HepG2 (cell line): Measurements from ENCODE around the gene LIPT2. TPM values are rescaled to one million over a fixed set of nuclear protein-coding genes. Genes with fewer than 3 reads are reported as not detected.

Source experiments
- FOXC1 ChIP-seq: sonication (generic); formaldehyde crosslinking; IDR thresholded peaks from 2 replicates; pipeline ENCODE4 v1.8.0; 2022; ENCODE audit warnings: mild to moderate bottlenecking, missing genetic modification reagents, borderline replicate concordance
- JDP2 ChIP-seq: sonication (generic); formaldehyde crosslinking; IDR thresholded peaks from 2 replicates; pipeline ENCODE4 v1.8.1; 2022; ENCODE audit warnings: missing genetic modification reagents, borderline replicate concordance
- NFIB ChIP-seq: sonication (generic); formaldehyde crosslinking; IDR thresholded peaks from 2 replicates; pipeline ENCODE4 v1.9.0; 2021; ENCODE audit warnings: missing genetic modification reagents, mild to moderate bottlenecking, borderline replicate concordance
- POGZ ChIP-seq: sonication (generic); formaldehyde crosslinking; IDR thresholded peaks from 2 replicates; pipeline ENCODE4 v1.4.0; 2020; ENCODE audit warnings: mild to moderate bottlenecking, missing genetic modification reagents
- SMARCE1 ChIP-seq: fragments of 450-650 bp; IDR thresholded peaks from 2 replicates; pipeline ENCODE4 v1.6.1; 2017; ENCODE audit warnings: borderline replicate concordance
- ZBTB1 ChIP-seq: sonication (generic); formaldehyde crosslinking; IDR thresholded peaks from 2 replicates; pipeline ENCODE4 v1.4.0; 2020; ENCODE audit warnings: missing genetic modification reagents, borderline replicate concordance
- ZBTB44 ChIP-seq: sonication (generic); formaldehyde crosslinking; IDR thresholded peaks from 2 replicates; pipeline ENCODE4 v1.4.0; 2020; ENCODE audit warnings: missing genetic modification reagents
- ZNF292 ChIP-seq: sonication (generic); formaldehyde crosslinking; IDR thresholded peaks from 2 replicates; pipeline ENCODE4 v1.8.1; 2022; ENCODE audit warnings: mild to moderate bottlenecking, low read depth, missing genetic modification reagents, borderline replicate concordance
- ZNF296 ChIP-seq: sonication (generic); formaldehyde crosslinking; conservative IDR thresholded peaks from 2 replicates; pipeline ENCODE4 v1.5.0; 2020; ENCODE audit warnings: mild to moderate bottlenecking, missing genetic modification reagents
- ZNF382 ChIP-seq: sonication (generic); formaldehyde crosslinking; IDR thresholded peaks from 2 replicates; pipeline ENCODE4 v1.5.0; 2020; ENCODE audit warnings: missing genetic modification reagents, mild to moderate bottlenecking, borderline replicate concordance
- ZNF792 ChIP-seq: IDR thresholded peaks from 2 replicates; pipeline ENCODE4 v1.6.1; 2016
- polyA plus RNA-seq, 8 experiments: library from polyadenylated mRNA; depleted of rRNA in 3 of 8; stranded (reverse) in 7 of 8; unstranded in 1 of 8; fragments of >200 nt; fragmentation: Illumina TruSeq in 4 of 8; extraction: Trizol in 4 of 8; gene quantifications; 2 replicates each; pipeline versions ENCODE4 v1.2.1 to v1.2.3, GENCODE V29; 2011 to 2016; ENCODE audit warnings: low read depth in 4 of 8, missing spikeins in 1 of 8, mixed read lengths in 1 of 8; ENCODE audit not compliant: insufficient read depth in 1 of 8
- total RNA-seq, 5 experiments: library from RNA; depleted of rRNA; stranded (reverse); fragments of >200 nt; fragmentation: Illumina TruSeq; extraction: Trizol; gene quantifications; 2 replicates each; pipeline ENCODE4 v1.2.3, GENCODE V29; 2016; ENCODE audit warnings: low read depth in 1 of 5
- TF ChIP-seq, protein P1 (sequence below): sonication (generic); formaldehyde crosslinking; IDR thresholded peaks from 2 replicates; pipeline ENCODE4 v1.5.0; 2020; ENCODE audit warnings: mild to moderate bottlenecking, missing genetic modification reagents
- TF ChIP-seq, protein P2 (sequence below): sonication (generic); formaldehyde crosslinking; IDR thresholded peaks from 2 replicates; pipeline ENCODE4 v1.5.0; 2020; ENCODE audit warnings: missing genetic modification reagents, mild to moderate bottlenecking, borderline replicate concordance
- TF ChIP-seq, protein P3 (sequence below): sonication (generic); formaldehyde crosslinking; IDR thresholded peaks from 2 replicates; pipeline ENCODE4 v1.5.0; 2020; ENCODE audit warnings: mild to moderate bottlenecking, missing genetic modification reagents
- TF ChIP-seq, protein P4 (sequence below): sonication (generic); formaldehyde crosslinking; conservative IDR thresholded peaks from 2 replicates; pipeline ENCODE4 v1.4.0; 2020; ENCODE audit warnings: missing genetic modification reagents

Gene LIPT2
- total and polyA plus RNA-seq, 2 of the 13 experiments (the other 11 are each of a cell fraction or from before 2014, with no cell fraction given): 3.0 to 5.6 TPM

- TF ChIP-seq, protein P1, sequence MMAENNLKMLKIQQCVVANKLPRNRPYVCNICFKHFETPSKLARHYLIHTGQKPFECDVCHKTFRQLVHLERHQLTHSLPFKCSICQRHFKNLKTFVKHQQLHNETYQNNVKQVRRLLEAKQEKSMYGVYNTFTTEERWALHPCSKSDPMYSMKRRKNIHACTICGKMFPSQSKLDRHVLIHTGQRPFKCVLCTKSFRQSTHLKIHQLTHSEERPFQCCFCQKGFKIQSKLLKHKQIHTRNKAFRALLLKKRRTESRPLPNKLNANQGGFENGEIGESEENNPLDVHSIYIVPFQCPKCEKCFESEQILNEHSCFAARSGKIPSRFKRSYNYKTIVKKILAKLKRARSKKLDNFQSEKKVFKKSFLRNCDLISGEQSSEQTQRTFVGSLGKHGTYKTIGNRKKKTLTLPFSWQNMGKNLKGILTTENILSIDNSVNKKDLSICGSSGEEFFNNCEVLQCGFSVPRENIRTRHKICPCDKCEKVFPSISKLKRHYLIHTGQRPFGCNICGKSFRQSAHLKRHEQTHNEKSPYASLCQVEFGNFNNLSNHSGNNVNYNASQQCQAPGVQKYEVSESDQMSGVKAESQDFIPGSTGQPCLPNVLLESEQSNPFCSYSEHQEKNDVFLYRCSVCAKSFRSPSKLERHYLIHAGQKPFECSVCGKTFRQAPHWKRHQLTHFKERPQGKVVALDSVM (CRISPR knock-in tag): no peak
- TF ChIP-seq ZBTB1 (CRISPR knock-in tag) (no peak), JDP2 (CRISPR knock-in tag) (no peak), SMARCE1 (no peak), ZNF292 (CRISPR knock-in tag) (peak; percentile 93; the same call in 1 of the 2 replicates), POGZ (CRISPR knock-in tag) (peak; percentile 65), ZNF382 (CRISPR knock-in tag) (no peak), ZBTB44 (CRISPR knock-in tag) (no peak), ZNF296 (CRISPR knock-in tag) (no peak), NFIB (CRISPR knock-in tag) (no peak), FOXC1 (CRISPR knock-in tag) (no peak), ZNF792 (CRISPR knock-in tag) (no peak)
- TF ChIP-seq, protein P2, sequence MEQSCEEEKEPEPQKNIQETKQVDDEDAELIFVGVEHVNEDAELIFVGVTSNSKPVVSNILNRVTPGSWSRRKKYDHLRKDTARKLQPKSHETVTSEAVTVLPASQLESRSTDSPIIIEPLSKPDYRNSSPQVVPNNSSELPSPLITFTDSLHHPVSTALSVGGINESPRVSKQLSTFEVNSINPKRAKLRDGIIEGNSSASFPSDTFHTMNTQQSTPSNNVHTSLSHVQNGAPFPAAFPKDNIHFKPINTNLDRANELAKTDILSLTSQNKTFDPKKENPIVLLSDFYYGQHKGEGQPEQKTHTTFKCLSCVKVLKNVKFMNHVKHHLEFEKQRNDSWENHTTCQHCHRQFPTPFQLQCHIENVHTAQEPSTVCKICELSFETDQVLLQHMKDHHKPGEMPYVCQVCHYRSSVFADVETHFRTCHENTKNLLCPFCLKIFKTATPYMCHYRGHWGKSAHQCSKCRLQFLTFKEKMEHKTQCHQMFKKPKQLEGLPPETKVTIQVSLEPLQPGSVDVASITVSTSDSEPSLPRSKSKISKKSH (CRISPR knock-in tag): no peak
- TF ChIP-seq, protein P3, sequence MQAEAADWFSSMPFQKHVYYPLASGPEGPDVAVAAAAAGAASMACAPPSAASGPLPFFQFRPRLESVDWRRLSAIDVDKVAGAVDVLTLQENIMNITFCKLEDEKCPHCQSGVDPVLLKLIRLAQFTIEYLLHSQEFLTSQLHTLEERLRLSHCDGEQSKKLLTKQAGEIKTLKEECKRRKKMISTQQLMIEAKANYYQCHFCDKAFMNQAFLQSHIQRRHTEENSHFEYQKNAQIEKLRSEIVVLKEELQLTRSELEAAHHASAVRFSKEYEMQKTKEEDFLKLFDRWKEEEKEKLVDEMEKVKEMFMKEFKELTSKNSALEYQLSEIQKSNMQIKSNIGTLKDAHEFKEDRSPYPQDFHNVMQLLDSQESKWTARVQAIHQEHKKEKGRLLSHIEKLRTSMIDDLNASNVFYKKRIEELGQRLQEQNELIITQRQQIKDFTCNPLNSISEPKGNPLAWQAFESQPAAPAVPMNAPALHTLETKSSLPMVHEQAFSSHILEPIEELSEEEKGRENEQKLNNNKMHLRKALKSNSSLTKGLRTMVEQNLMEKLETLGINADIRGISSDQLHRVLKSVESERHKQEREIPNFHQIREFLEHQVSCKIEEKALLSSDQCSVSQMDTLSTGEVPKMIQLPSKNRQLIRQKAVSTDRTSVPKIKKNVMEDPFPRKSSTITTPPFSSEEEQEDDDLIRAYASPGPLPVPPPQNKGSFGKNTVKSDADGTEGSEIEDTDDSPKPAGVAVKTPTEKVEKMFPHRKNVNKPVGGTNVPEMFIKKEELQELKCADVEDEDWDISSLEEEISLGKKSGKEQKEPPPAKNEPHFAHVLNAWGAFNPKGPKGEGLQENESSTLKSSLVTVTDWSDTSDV (CRISPR knock-in tag): no peak
- TF ChIP-seq, protein P4, sequence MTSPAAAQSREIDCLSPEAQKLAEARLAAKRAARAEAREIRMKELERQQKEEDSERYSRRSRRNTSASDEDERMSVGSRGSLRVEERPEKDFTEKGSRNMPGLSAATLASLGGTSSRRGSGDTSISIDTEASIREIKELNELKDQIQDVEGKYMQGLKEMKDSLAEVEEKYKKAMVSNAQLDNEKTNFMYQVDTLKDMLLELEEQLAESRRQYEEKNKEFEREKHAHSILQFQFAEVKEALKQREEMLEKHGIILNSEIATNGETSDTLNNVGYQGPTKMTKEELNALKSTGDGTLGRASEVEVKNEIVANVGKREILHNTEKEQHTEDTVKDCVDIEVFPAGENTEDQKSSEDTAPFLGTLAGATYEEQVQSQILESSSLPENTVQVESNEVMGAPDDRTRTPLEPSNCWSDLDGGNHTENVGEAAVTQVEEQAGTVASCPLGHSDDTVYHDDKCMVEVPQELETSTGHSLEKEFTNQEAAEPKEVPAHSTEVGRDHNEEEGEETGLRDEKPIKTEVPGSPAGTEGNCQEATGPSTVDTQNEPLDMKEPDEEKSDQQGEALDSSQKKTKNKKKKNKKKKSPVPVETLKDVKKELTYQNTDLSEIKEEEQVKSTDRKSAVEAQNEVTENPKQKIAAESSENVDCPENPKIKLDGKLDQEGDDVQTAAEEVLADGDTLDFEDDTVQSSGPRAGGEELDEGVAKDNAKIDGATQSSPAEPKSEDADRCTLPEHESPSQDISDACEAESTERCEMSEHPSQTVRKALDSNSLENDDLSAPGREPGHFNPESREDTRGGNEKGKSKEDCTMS (CRISPR knock-in tag): no peak
Observed at GRCh38 chr11:74462009-74462408, 31.5 kb downstream of the LIPT2 start (continued).
